GM19035 (cell line): ENCODE data around the gene KIF3A.
"Not testable (repeated sequence)": the region's sequence is repeated elsewhere in the genome, so short reads cannot be mapped to it uniquely, and the experiment has no call there.

Experiments used
- ATAC-seq: cut with Tn5 transposase; IDR thresholded peaks from one replicate; pipeline ENCODE4 v1.9.1; 2021; ENCODE audit not compliant: unreplicated experiment

Gene KIF3A

DNA sequence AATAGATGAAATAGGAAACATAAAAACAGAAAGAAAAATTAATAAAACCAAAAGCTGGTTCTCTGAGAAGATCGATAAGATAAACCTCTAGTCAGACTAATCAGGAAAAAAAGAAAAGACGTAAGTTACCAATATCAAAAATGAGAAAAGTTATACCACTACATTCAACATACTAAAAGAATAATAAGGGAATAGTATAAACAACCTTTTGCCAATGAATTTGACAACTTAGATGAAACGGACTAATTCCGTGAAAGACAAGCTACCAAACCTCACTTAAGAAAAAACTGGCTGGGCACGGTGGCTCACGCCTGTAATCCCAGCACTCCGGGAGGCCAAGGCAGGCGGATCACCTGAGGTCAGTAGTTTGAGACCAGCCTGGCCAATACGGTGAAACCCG lies 7.5 kb downstream of the KIF3A start:
- no peak for ATAC-seq

DNA sequence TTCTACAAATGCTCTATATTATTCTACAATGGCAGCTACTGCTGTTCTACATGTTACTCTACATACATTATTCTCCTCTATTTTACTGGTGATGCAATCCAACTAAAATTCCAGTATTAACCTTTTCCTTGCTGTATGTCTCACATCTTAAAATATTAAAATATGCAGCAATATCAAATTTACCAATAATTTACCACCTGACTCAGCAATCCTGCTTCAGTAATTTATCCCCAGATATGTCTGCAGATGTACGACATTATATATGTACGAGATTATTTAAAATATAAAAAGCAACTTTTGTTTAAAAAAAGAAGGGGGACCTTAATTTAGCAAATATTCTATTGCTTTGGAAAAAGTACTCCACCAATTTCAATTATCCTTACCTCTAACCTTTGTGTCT lies 11.6 kb downstream of the KIF3A start:
- ATAC-seq, result no peak

DNA sequence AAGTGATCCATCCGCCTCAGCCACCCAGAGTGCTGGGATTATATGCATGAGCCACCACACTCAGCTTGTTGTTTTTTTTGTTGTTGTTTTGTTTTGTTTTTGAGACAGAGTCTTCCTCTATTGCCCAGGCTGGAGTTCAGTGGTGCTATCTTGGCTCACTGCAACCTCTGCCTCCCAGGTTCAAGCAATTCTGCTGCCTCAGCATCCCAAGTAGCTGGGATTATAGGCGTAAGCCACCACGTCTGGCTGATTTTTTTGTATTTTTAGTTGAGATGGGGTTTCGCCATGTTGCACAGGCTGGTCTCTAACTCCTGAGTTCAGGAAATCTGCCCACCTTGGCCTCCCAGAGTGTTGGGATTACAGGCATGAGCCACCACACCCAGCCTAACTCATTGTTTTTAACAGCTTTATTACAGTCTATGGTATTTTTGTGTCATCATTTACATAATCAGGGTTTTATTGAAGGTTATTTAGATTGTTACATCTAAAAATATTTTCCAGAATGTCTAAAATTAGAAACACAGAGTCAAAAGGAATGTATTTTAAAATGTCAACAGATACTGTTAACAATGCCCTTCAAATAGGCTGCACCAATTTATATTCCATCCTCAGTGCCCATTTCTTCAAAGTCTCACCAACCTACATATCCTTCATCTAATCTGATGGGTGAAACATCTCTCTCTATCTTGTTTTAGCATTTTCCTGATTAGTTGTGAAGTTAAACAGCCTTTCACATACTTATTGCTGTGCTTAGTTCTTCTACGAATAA lies 18.6 kb downstream of the KIF3A start:
- ATAC-seq, result no peak

DNA sequence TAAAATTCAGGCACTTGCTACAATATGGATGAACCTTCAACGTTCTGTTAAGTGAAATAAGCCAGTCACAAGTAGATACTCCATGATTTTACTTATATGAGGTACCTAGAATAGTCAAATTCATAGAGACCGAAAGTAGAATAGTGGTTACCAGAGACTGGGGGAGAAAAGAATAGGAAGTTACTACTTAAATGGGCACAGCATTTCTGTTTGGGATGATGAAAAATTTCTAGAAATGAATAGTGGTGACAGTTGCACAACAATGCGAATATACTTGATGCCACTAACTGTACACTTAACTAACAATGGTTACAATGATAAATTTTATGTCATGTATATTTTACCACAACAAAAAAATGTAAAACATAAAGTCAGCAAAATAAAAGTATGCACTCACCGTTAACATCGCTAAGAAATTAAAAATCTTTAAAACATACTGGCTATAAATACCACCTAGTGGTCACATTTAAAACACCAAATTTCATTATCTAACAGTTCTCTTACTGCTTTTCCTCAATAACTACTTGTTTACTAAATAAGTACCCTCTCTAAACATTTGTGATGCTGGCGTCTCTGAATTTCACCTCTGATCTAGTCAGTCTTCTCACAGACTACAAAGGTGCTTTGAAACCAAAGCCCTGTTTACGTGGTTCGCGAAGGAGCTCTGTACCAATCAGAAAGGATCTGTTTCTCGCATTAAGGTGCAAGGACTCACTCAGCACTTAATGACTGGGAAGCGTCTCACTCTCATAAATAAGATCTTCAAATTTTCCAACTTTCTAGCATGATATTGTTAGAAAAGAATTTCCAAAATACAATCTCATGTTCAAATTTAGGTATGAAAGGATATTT lies 22.7 kb downstream of the KIF3A start:
- no peak for ATAC-seq

DNA sequence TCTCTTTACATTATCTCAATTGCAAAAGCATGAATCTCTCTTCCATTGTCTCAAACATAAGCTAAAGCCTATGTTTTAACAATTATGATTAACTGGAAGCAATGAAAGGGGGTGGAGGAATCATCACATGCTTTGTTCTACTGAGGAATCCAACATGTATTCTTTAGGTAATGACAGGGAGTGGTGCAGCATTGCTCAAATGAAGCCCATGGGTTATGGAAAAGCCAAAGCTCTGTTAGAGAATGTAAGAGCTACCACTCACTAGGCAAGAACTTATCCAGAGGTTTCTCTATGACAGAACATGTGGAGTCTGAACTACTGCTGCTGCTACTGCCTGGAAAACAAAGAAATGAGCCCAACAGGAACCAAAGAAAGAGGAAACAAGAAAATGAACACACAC lies 28.7 kb downstream of the KIF3A start:
- ATAC-seq, result no peak

DNA sequence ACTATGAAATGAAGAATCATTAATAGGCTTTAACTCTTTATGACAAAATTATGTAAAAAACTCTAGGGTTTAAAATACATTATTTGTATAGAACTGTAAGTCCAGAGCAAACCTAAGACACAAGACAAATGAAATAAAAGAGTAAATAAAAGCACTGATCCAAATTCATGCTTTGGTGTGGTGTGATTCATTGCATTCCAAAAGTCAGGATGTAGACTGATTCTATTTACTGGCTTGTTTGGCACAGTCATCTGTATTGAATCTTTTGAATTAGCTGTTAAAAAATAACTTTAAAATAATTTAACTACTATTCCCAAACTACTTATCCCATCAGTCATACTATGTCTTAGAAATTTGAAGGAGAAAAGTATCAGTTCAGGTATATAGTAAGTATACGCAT lies 32.5 kb downstream of the KIF3A start:
- ATAC-seq, result no peak

DNA sequence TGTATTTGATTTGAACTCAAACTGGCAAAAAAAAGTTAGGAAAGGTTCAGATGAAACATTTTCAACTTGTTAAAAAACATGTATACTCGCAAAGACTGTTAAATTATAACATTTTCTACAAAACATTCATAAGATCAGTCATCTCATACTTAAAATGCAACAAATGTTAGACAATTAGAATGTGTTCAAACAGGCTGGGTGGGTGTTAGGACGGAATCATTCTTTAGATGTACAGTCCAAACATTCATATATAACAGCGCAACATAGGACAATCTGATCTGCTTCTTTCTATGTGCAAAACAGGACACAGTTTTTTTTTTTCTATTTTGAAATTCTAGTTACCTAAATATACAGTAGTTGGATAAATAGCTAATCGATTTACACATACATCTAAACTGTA lies 41.4 kb downstream of the KIF3A start:
- ATAC-seq, result no peak

DNA sequence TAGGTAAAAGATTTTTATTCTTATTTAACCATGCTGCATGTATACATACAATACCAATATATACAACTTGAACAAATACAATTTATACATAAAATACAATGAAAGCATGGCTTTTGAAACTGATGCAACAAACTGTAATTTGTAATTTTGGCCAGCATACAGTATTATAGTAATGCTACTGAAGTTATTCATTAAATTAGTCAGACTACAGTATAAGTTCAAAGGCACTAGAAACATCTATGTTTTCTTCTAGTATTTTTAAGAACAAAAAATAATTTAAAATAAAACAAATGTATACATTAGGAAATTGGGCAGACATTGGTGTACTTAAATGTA lies 44.7 kb downstream of the KIF3A start:
- no peak for ATAC-seq

DNA sequence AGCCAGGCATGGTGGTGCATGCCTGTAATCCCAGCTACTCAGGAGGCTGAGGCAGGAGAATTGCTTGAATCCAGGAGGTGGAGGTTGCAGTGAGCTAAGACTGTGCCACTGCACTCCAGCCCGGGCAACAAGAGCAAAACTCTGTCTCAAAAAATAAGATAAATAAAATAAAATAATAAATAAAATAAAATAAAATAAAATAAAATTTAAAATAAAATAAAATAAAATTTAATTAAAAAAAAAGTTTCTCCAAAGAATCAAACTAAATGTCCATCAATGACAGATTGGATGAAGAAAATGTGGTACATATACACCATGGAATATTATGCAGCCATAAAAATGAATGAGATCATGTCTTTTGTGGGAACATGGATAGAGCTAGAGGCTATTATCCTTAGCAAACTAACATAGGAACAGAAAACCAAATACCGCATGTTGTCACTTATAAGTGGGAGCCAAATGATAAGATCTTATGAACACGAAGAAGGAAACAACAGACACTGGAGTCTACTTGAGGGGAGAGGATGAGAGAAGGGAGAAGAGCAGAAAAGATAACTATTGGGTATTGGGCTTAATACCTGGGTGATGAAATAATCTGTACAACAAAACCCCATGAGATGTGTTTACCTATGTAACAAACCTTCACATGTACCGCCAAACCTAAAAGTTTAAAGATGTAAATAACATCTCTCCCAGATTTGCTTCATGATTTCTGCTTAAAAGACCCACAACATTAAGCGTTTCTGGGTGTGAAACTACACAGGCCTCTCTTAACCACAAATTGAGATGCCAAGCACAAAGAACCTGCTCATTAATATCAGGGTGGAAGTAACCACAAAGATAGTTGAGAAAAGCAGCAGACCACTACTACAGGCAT lies 45.4 kb downstream of the KIF3A start:
- ATAC-seq, result not testable (repeated sequence)

DNA sequence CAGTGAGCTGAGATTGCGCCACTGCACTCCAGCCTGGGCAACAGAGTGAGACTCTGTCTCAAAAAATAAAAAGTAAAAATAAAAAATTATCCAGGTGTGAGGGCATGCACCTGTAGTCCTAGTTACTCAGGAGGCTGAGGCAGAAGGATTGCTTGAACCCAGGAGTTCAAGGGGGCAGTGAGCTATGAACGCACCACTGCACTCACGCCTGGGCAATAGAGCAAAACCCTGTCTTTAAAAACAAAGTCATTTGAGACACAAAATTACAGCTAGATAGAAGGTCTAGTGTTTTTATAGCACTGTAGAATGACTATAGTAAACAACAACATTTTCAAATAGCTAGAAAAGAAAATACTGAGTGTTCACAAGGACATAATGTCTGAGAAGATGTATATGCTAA lies 47.2 kb downstream of the KIF3A start:
- no peak for ATAC-seq

DNA sequence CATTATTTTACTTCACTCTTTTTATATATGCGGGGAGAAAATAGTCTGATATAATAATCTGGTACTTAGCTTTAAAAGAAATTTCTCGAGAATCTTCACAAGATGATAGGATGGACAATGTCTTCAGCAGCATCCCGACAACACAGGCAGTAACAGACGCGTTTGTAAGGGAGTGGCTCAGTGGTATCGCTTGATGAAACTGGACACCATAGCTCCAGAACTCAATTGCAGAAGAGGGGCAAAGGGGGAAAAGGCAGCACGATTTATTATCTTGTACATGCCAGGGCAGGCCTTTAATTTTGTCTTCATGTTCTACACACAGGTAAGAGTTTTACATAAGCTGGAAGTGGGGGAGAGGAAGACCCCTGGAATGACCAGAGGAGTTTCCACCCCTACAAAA lies 47.8 kb downstream of the KIF3A start:
- no peak for ATAC-seq

DNA sequence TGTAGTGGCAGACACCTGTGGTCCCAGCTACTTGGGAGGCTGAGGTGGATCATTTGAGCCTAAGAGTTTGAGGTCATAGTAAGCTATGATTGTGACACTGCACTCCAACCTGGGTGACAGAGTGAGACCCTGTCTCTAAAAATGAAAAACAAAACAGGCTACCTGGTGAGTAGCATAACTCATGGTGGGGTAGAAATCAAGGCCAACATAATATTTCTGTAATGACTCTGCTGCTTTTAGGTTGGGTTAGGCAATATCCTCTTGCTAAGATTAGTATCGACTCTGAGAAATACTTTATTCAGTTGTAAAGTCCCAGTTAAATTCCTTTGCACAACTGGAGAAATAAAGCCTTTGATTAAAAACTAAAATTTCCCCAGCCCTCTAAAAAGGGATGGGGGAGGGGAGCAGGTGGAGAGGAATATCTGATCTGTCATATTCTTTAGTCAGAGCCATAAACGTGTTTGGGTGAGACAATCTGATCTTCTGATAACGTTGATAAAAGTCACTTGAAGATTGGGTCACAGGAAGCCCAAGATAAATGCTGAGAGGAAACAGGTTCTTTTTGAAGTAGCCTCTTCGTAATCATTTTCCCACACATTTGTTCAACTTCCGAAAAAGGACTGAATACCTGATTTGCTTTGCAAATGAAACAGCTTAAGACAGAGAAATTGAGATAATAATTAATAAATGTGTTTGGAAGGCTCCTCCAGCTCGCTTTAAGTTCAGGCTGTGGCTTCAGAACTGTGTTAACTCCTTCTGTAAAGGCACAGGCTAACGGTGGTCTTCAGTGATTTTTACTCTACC lies 48.6 kb downstream of the KIF3A start:
- ATAC-seq, result no peak

DNA sequence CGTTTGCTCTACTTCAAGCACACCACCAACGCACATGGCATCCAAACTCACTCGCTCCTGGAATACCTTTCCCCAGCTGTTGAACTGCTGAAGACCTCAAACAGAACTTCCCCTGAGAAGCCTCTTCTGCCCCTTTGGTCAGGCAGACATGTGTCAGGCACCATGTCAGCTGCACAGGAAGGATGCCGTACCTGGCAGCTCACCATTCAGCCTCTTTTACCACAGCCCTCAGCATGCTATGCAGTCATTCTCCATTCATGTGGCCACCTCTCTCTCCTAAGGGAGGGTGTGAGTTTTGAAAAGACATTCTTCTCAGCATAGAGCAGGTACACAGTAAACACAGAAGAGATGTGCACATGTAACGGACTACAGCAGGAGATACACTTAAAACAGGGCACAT lies 49.4 kb downstream of the KIF3A start:
- ATAC-seq, result no peak

DNA sequence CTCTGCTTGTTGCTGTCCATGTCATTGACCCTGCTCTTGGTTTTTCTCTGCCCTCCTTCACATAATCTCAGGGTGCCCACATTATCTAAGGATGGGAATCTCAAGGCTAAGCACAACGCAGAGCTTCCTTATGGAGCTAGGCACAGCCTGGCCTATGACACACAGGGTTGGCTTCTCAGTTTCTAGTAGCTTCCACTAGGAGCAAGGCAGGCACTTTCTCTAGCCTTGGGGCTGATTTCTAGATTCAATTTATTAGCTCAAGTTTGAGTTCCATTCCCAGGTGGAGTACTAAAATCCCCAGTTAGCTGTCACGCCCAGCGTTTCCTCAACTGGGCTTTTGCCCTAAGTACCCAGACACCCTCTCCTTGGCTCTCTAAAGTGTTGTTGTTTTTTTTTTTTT lies 51.2 kb downstream of the KIF3A start:
- ATAC-seq, result no peak

DNA sequence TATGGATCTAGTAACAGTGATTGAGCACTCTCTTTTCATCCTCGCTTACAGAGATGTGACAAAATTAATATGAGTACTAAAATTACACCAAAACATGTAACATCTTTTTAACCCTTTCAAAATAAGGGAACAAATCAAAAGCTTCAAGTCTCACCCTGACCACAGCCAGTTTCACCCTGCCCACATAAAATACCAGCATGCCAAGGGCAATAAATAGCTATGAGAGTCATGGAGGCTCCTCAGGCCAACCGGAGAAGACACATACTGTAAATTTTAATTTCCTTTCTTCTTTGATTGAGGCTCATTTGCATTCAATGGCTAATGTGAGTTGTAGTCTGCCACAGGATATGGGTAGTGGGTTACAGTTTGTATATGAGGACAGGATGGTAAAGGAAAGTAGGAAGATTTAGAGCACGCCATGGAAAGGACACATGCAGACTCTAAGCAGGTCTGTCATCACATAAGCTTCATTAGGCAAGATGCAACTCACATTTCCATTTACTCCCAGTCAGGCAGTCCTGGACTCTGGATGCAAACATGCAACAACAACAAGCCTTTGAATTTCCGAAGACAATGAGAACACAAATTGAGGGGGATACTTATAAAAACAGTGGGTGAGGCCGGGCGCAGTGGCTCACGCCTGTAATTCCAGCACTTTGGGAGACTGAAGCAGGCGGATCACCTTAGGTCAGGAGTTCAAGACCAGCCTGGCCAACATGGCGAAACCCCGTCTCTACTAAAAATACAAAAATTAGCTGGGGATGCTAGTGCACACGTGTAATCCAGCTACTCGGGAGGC lies 52.2 kb downstream of the KIF3A start:
- ATAC-seq, result no peak

DNA sequence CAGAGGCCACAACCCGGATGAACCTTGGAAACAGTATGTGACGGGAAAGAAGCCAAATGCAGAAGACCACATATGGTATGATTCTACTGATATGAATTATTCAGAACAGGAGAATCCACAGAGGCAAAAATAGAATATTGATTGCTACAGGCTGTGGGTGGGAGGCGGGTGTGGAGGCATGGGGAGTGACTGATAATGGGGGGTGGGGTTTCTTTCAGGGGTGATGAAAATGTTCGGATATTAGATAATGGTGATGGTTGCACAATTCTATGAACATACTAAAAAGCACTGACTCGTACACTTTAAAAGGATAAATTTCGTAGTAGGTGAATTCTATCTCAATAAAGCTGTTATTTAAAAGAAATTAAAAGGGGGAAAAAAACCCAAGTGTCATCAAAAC lies 52.9 kb downstream of the KIF3A start:
- no peak for ATAC-seq

DNA sequence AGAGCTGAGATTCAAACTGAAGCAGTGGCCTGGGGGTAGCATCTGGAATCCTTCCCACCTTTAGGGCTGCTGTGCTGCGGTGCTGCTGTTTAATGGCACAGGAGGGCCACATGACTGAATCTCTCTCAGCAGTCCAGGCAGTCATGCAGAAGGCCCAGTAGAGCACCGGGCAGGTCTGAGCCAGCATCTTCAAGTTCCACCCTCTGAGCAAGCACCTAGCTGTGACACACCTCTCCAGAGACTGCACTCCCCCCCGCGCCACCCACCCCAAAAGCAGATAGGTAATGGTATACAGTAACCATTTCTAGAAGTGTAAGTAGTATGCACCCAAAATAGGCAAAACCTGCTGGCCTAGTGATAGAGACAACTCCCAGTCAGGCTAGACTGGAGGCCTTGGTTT lies 55.4 kb downstream of the KIF3A start:
- ATAC-seq, result no peak

DNA sequence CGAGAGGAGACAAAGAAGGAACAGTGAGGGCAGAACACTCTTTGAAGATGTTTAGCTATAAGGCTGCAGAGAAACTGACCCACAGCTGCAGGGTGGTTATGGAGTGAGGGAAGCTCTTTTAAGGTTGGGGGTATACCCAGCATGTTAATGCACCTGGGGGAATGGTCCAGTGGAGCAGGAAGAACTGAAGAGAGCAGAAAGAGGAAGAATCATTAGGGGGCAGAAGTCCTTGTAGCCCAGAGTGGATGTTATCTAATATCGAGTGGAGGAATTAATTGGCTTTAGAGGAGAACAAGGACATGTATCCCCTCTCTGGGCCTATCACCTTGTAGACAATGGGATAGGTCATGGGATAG lies 55.9 kb downstream of the KIF3A start:
- no peak for ATAC-seq

DNA sequence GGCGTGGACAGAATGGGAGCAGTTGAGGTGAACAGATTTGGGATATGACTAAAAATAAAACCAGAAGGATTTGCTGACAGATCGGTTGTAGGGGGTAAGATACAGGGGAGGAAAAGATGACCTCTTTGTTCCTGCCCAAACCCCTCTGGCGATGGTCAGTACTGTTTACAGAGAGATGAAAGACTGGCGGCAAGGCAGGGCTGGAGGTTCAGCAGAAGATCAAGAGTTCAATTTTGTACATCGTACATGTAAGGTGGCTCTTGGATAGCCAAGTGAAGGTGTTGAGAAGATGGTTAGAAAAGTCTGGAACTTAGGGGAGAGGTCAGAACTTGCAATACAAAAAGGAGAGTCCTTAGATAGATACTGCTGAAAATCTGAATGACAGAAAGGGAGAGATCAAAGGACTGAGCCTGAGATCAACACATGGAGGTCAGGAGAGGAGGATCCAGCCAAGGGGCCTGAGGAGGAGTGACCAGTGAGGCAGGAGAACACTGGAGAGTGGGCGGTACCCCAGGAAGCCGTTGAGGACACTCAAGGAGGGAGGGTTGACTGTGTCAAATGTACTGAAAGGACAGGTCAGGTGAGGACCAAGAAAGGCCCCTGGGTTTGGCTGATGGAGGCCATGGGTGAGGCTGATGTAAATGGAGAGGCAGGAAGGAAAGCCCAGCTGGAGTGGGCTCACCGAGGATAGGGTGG lies 56.4 kb downstream of the KIF3A start:
- ATAC-seq, result no peak
